Activated CD4-positive, alpha-beta T cell treated with anti-CD3 and anti-CD28 coated beads for 4 hours (primary cell): ENCODE measurements around the gene DOK6.

Source experiments
- DNase-seq, 2 donors: peaks; one replicate each; pipeline ENCODE4 v3.0.0-alpha.2; 2020

The DOK6 gene

DNA sequence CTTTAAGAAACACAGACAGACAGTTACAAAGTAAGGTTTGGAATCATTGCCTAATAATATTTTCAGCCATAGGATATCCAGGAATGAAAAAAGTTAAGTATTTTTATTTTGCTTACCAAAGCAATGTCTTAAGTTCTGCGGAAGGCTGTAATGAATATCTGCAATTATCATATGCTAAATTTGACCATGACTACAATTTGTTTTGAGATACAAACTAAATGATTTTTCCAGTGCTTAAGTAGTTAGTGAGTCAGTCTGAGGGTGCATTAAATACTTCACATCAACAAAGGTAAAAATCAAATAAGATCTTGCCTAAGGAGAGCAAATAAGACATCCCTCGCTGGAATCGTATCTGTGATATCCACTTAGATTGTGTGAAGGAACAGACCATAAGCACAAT lies 297.0 kb downstream of the DOK6 start:
- no peak for DNase-seq

DNA sequence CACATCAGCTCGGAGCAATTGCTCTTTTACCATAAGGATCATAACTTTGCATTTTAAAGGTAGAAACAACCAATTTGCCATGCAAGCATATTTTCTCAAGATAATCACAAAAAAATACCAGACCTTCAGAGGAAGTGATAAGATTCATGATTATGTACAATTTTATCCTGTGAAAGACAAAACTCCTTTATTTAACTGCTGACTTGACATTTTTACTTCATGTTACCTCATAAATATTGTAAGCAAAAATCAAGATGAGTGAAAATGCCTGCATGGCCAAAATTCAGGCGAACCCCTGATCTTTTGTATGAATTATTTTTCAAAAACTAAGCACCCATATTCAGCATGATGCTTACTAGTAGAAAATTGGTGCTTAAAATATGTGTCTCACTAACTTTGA lies 300.6 kb downstream of the DOK6 start:
- DNase-seq: no peak

DNA sequence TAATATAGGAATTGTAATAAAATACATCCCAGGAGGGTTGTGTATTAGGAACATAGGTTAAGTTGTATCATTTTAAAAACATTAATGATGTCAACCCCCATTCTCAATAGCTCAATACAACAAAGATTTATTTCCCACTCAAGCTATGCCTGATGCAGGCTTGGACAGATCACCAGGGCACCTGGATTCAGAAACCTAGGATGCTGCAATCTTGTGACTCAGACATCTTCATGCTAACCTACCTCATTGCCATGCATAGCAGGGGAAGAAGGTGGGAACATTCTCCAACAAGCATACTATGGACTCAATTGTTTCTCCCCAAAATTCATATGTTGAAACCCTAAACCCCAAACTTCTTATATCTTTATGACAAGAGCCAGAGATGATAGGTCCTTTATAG lies 302.8 kb downstream of the DOK6 start:
- no peak for DNase-seq

DNA sequence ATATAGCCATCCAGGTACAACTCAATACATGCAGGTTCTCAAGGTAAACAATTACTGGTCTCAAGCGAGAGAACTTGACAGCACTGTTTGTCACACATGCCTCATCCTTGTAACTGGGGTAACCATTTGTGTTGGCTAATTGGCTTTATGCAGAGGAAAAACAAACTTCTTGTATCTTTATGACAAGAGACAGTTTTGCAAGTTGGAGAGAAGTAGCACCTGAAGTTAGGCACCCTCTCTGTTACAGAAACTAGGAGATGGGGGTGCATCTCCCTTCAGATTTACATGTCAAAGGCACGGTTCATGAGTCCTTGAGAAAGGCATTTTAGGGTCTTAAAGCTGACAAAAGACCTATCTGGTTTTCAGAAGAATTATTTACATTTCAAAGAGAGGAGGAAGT lies 305.3 kb downstream of the DOK6 start:
- no peak for DNase-seq

DNA sequence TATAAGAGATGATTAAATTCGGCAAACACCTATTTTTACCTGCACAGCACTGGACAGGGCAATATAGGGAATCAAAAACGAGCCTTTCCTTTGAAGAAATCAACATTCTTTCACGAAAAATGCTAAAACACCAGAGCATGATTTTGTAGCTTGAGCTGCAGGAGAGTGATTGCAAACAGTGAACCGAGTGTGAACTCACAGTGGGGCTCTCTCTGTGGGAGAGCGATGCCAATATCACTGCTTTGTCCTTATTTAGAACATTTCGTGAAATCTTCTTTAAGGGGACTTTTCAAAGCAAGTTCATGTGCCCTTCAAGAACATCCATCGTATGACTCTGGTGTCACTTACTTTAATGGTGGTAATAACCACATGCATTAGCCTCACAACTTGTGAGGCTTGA lies 308.2 kb downstream of the DOK6 start:
- DNase-seq: no peak

DNA sequence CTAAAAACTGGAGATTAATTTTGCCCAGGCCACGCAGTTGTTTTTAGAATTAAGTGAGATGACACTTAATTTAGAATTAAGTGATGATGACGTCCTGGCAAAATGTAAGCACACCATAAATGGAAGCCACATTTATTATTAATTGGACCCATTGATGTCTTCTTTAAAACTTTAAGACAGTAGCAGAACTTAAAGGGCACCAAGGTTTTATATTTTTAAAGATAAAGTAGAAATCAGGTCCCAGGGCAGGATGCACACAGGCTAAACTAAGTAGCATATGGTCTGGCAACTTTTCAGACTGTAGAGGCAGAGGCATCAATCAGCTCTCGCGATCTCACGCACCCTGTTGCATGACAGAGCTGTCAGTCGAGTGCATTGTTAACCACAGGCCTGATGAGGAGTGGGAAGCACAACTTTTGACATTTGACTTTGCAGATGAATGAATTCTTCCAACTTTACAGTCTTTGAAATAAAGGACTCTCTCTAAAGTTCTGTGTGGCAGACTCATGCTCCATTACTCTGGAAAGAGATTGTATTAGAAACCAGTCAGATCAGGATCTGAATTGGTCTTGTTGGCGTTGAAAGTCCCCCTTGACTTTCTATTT lies 314.6 kb downstream of the DOK6 start:
- DNase-seq: no peak

DNA sequence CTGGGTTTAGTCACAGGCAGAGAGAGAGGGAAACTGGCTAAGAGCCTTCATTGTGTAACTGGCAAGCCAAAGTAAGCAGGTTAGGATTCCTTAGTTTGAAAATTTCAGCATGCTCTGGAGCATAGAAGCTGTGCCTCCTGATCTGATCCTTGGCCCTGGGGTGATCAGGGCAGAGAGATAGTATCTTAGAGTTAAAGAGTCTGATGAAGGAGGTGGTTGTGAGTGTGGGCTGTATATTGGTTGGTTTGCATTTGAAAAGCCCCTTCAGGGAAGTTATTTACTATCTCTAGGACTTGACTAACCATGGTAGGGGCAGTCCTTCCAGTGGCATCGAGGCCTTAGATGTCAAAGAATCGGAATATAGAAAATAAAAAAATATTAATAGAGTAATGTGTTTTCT lies 316.9 kb downstream of the DOK6 start:
- no peak for DNase-seq

DNA sequence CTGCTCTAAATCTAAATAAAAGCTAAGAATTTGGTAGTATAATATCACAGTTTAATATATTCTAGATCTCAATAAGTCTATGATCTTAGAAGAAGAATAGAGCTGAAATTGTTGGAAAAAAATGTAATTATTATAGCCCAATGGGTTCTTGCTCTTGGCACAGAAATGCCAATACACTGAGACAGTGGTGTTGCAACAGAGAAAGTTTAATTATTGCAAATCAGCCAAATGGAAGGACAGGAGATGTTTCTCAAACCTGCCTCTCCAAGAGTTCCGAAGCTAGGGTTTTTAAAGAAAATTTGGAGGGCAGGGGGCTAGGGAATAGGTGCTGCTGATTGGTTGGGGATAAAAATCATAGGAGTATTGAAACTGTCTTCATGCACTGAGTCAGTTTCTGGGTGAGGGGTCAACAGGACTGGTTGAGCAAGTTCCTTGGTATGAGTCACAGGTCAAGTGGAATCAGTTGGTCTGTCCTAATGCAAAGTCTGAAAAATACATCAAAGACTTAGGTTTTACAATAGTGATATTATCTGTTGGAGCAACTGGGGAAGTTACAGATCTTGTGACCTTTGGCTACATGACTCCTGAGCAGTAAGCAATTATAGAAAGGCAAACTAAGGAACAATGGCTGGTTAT lies 318.3 kb downstream of the DOK6 start:
- no peak for DNase-seq

DNA sequence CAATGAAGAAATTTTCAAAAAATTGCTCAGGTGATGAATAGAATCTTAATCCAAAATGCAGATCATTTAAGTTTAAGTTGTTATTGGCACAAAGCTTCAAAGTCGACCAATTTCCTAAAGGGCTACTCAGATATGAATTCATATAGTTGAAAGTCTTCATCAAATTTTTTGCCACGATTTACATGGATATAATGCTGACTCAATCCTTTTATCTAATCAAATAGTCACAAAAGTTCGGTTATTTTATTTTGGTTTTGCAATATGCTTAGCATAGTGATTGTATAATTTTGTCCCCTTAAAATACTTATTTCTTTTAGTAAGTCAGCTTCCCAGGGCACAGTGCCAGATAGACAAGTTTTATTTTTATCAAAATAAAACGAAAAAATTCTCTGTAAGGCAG lies 319.7 kb downstream of the DOK6 start:
- no peak for DNase-seq

DNA sequence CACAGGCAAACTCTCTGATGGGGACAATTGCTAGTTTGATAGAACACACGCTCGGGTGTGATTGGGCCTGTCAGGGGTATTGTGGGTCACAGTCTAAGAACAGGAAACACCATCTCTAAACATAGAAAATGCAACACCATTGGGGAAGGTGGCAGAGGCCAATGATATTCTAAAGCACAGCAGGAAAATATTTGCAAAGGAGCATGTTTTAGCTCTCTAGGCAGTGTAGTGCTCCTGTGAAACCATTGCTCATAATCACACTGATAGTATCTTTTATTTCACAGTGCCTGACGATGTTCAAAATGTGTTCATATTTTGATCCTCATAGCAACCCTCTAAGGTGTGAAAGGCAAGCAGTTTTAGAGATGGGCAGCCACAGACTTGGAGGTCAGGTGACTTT lies 322.7 kb downstream of the DOK6 start:
- DNase-seq: no peak

DNA sequence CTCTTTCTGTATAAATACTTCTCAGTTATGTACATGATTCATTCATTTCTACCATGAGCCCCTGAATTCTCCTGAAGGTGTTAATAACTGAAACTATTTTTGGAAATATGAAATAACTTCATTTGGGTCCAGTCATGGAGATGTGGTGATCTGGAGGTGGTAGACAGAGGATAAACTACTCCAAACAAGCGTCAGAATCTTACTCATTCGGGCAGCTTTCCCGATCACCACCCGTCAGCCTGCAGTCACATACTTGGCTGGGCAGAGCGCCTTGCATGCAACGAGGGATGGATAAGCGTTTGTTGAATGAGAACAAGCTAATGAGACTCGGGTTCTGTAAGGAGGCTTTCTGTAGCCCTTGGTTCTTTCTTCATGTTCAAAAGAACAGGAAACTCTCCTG lies 324.3 kb downstream of the DOK6 start:
- no peak for DNase-seq

DNA sequence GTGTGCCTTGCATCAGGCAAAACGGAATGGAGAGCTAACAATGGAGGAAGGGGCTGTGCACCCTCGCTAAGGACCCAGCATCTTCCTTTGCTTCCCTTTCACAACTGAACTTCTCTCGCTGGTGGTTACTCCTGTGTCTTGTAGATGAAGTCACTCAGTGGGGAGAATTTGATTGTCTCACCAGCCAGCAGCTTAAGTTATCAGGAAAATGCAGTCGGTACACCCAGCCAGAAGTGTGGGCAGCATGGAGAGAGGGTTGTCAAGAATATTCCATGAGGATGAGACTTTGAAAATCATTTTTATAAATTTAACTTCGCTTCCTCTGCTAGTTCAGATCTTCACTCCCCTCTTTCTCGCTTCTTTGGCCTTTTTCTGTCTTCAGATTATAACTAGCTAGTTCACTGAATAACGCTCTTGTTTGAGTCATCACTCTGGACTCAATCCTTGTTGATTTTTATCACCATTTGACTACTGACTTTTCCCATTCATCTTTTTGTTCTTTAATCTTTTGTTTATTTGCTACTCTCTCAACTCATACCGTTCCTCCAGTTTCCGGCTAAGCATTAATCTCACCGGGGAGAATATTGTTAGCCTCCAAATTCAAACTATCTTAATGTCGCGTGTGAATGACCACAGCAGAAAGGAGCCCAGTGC lies 325.3 kb downstream of the DOK6 start:
- no peak for DNase-seq

DNA sequence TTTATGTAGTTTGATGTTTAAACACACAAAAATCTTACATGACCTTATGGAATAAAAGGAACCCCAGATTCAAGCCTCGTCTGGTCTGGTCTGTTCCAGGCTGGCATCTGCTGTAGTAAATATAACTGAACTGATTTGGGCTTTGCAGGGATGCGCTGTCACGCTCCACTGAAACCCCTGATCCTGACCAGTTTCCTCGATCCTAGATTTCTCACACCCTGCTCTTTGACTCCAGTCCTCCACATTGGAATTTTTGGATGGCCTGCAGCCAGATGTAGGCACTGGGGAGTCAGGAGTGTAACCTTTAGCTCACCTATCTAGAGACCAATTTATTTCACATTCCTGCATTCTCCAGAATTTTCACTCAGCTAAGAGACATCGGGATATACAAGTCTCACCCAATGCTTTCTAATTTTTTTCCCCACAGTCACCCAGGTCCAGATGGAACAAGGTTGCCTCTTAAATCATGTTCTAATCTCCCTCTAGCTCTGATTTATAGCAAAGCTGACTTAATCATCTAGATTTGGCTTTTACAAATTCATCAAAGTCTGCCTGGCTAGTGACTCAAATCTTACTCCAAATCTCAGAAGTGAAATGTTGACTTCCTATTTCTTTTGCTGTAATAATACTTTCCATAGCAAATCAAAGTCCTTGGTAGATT lies 327.4 kb downstream of the DOK6 start:
- DNase-seq: no peak

DNA sequence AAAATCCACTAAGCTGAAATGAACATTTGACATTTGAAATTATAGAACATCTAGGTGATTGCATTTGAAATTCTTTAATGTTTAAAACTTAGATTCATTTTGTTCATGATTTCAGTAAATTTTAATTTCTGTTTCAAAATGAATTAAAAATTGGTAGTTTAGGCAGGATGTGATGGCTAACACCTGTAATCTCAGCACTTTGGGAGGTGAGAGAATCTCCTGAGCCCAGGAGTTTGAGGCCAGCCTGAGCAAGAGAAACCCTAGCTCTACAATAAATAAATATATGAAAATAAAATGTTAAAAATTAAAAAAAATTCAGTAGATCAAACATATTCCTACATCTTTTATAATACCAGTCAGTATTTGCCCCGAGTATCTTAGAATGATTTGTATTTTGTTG lies 330.0 kb downstream of the DOK6 start:
- no peak for DNase-seq

DNA sequence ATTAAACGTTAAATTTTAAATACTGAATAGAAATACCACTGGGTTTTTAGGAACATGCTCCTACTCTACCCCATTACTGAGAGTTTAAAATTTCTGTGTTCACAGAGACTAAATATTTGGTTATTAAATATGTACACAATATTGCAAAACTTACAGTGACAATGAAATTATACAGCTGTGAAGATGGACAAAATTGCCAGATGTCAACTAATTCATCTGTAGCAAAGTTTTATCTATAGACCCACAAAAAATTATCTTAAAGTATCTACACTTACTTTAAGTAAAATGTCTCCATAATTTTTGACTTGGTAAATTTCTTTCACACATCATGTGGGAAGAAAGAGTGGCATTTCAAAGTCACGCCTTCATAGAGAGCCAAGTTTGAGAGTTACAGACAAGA lies 333.8 kb downstream of the DOK6 start:
- no peak for DNase-seq

DNA sequence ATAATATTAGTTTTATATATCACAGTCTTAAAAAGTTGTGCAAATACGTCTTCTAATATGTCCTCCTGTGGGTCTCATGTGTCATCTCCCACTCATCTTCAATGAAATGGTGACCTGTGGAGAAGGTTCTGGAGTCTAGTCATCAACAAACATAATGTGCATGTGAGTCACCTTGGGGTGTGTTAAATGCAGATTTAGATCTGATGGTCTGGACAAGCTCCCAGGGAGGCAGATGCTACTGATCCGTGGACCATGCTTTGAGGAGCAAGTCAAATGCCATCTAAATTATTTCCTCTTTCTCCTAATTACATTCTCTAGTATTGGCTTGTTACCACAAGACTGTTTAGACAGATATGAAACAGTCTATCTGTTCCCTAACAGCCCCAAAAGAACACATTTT lies 336.0 kb downstream of the DOK6 start:
- DNase-seq: no peak

DNA sequence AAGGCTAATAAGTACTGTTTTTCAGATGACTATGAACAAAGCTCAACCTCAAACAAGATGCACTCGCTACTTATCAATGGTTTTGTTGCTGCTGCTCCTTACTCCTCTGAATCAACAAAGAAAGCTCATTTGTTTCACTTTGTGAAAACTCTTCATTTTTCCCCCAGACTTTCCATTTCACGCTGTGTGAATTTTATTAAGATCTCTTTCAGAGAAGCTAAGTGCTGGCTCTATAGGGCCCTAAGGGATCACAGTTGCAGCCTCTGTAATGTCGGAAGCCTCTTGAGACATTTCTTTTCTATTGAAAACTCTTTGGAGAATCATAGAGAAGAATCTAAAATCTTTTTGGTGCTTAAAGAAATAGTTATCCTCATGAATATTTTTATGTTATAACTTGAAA lies 337.2 kb downstream of the DOK6 start:
- DNase-seq: no peak

DNA sequence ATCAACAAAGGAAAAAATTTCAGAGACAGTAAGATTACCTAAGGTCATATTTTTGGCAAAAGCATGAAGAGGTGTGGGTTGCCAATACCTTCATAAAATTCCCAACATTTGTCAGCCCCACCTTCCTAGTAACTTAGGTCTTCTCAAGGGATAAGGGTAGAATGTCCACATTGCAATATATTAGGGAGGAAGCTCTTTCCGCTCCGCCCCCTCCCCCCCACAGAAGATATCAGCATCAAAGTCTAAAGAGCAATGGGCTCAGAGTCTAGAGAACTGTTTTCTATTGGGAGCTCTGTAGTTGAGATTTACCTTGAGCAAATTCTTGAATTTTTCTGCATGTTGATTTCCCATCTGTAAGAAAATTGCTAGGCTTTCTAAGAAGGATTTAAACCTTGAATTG lies 346.7 kb downstream of the DOK6 start:
- no peak for DNase-seq

DNA sequence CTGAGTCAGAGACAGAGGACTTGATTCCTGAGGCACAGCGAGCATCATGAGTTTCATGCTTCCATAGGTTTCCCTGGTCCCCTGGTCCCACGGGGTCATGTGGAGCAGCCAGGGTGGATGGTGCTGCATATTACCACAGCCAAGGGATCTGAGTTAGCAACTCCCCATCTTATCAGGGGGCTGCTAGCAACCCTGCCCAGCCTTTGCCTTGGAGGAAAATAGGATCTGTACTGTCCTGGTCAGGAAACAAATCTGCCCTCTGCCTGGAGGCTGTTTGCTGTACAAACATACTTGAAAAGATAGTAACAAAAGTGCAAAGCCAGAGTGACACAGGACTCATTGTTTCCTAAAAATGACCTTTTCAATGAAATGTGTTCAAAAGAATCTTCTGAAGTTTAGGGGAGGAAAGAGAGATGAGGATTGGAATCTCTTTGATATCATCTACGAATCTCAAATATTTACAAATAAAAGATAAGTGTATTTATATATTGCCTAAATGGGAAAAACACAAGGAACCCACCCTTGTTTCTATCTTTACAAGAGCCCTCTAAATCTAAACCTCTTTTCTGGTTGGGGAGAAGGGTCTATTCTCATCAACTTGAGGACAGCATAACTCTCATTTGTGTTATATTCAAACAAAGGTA lies 352.2 kb downstream of the DOK6 start:
- no peak for DNase-seq

DNA sequence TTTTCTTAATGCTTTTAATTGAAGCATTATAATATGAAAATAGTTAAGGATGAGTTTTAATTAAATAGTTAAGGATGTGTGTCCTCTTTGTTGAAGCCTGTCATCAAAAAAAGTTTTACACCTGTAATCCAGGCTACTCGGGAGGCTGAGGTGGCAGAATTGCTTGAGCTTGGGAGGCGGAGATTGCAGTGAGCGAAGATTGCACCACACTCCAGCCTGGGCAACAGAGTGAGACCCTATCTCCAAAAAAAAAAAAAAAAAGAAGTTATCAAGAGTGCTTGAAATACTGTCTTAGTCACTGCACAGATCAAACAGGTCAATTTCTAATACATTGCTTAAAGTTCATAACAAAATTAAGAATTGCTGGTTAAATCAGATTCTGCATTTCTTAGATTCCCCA lies 353.4 kb downstream of the DOK6 start:
- no peak for DNase-seq

DNA sequence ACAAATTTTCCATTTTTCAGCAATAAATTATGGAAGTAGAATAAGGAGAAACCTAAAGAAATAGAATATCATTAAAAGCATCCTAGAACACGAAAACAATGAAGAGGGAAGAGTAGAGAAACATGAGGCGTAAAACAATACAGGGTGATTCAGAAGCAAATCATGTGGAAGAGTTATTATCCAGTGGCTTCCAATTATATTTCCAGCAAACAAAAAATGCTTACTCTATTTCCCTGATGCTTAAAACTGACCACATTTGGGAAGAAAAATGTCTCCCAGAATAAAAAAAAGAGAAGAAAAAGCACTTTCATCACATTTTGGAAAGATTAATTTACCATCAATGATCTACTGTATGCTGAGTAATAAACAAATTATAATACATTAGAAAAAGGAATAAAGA lies 354.4 kb downstream of the DOK6 start:
- DNase-seq: no peak

DNA sequence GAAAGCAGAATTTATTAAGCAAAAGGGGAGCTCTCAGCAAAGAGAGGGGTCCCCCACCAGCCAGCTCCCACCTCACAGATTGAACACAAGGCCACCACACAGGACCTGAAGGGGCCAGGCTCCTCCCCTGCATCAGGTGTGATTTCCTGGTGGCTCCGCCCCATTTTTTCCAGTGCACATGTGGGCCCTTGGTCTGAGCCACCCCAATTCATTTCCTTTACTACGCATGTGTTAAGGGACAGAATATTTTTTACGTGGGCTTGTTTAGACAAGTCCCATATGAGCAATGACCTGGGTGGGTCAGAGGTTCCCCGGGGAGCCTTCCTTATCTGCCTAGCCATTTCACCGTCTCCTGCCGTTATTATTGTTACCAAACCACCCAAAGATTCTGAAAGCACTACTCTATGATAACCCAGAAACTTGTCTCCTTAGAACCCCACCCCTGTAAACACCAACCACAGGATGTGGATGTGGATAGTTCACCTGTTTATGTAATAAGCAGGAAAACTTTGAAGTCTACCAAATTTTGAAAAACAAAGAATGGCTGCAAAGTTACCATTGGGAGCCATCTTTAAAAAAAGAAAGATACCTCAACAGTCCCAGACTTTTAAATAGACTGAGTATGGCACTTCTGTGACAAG lies 355.3 kb downstream of the DOK6 start:
- DNase-seq: no peak

DNA sequence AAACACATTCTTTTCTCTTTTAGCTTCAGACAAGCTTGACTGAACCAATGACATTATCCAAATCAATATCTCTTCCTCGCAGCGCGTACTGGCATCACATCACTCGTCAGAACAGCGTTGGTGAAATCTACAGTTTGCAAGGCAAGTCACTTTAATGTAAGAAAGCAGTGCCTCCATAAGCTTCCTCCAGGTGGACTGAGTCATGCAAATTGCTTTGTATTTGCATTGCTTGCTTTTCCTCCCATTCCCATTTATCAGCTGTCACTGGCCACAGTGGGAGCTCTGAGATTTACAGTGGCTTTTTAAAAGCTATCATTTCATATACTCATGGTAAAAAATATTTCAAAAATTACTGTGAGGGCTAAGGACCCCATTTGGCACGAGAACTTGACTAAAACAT lies 357.0 kb downstream of the DOK6 start:
- DNase-seq: no peak
